IMR-90 (cell line): ENCODE measurements around the gene CCDC30. TPM values are rescaled to one million over a fixed set of nuclear protein-coding genes. Genes with fewer than 3 reads are reported as not detected.

ENCODE experiments used
- ATAC-seq: fragments of 200-7000 bp; cut with Tn5 transposase; 2 replicates; pipeline ENCODE4 v1.9.1; 2020; ENCODE audit warnings: low read depth, mild to moderate bottlenecking, moderate library complexity
- BruUV-seq: library from RNA; stranded (reverse); fragments of 400-500 nt; replicated peaks from 2 replicates; lab custom pipeline; 2021; lab: Mats Ljungman, UMichigan
- CTCF ChIA-PET: fragments of 300-600 bp; formaldehyde crosslinking; extraction: SDS; loops from one replicate; lab custom pipeline; 2021; ENCODE audit warnings: antibody characterized with exemption; lab: Yijun Ruan, JAX
- POLR2A ChIA-PET: fragments of 300-600 bp; sonication (Branson Sonifier 250); formaldehyde crosslinking; loops from one replicate; lab custom pipeline; 2022; ENCODE audit warnings: antibody characterized with exemption; ENCODE audit not compliant: unreplicated experiment; lab: Charles Lee
- DNase-seq: peaks from one replicate; pipeline ENCODE4 v3.0.0; 2013
- H2AFZ ChIP-seq: replicated peaks from 2 replicates; pipeline ENCODE3; 2013; ENCODE audit warnings: low read length, mild to moderate bottlenecking; ENCODE audit not compliant: poor library complexity
- H2AK5ac ChIP-seq: 2 replicates; pipeline ENCODE4 v1.6.1; 2013; ENCODE audit warnings: low read depth, low read length, inconsistent platforms
- H2AK9ac ChIP-seq: replicated peaks from 2 replicates; pipeline ENCODE3; 2013; ENCODE audit warnings: mild to moderate bottlenecking, low read depth, low read length, moderate library complexity; ENCODE audit not compliant: poor library complexity
- H2BK120ac ChIP-seq: 2 replicates; pipeline ENCODE4 v1.6.1; 2013; ENCODE audit warnings: low read depth, low read length, inconsistent platforms
- H2BK15ac ChIP-seq: 3 replicates; pipeline ENCODE4 v1.6.1; 2013; ENCODE audit warnings: low read depth, low read length, inconsistent platforms
- H2BK20ac ChIP-seq: 2 replicates; pipeline ENCODE4 v1.6.1; 2013; ENCODE audit warnings: low read depth, mild to moderate bottlenecking, inconsistent platforms, low read length, moderate library complexity
- H2BK5ac ChIP-seq: 2 replicates; pipeline ENCODE4 v1.6.1; 2013; ENCODE audit warnings: mild to moderate bottlenecking, low read depth, low read length, inconsistent platforms; ENCODE audit not compliant: poor library complexity, severe bottlenecking
- H3K14ac ChIP-seq: replicated peaks from 2 replicates; pipeline ENCODE4 v1.6.1; 2013; ENCODE audit warnings: low read depth, low read length, inconsistent platforms
- H3K18ac ChIP-seq: 2 replicates; pipeline ENCODE4 v1.6.1; 2013; ENCODE audit warnings: low read depth, low read length, control low read depth
- H3K23ac ChIP-seq: 2 replicates; pipeline ENCODE4 v1.6.1; 2013; ENCODE audit warnings: low read depth, low read length, inconsistent platforms
- H3K27ac ChIP-seq: 2 replicates; pipeline ENCODE4 v1.5.1; 2013; ENCODE audit warnings: mild to moderate bottlenecking, control low read depth, low read length; ENCODE audit not compliant: insufficient read depth
- H3K27me3 ChIP-seq: 2 replicates; pipeline ENCODE4 v1.6.1; 2013; ENCODE audit warnings: low read length; ENCODE audit not compliant: control insufficient read depth, insufficient read depth
- H3K36me3 ChIP-seq: 2 replicates; pipeline ENCODE4 v1.6.1; 2013; ENCODE audit warnings: low read length, mixed read lengths; ENCODE audit not compliant: control insufficient read depth, insufficient read depth
- H3K4ac ChIP-seq: 2 replicates; pipeline ENCODE4 v1.6.1; 2013; ENCODE audit warnings: low read depth, low read length, inconsistent platforms
- H3K4me1 ChIP-seq: 2 replicates; pipeline ENCODE4 v1.6.1; 2013; ENCODE audit warnings: low read length, mixed read lengths; ENCODE audit not compliant: control insufficient read depth, insufficient read depth
- H3K4me2 ChIP-seq: 2 replicates; pipeline ENCODE4 v1.6.1; 2013; ENCODE audit warnings: low read depth, mild to moderate bottlenecking, control low read depth, low read length, moderate library complexity
- H3K4me3 ChIP-seq: 2 replicates; pipeline ENCODE4 v1.5.1; 2013; ENCODE audit warnings: low read depth, mild to moderate bottlenecking, control low read depth, low read length, moderate library complexity; ENCODE audit not compliant: insufficient read depth
- H3K56ac ChIP-seq: 2 replicates; pipeline ENCODE4 v1.6.1; 2013; ENCODE audit warnings: low read length, inconsistent platforms; ENCODE audit not compliant: insufficient read depth; ENCODE audit errors: extremely low read depth
- H3K79me1 ChIP-seq, 2 experiments: 2 replicates each; pipeline ENCODE4 v1.6.1; 2013; ENCODE audit warnings: low read length in 2 of 2, inconsistent platforms in 1 of 2, low read depth in 1 of 2
- H3K9ac ChIP-seq: 2 replicates; pipeline ENCODE4 v1.6.1; 2013; ENCODE audit warnings: low read depth, low read length, control low read depth
- H3K9me1 ChIP-seq: 2 replicates; pipeline ENCODE4 v1.6.1; 2013; ENCODE audit warnings: low read length, inconsistent platforms; ENCODE audit not compliant: insufficient read depth
- H3K9me3 ChIP-seq: 2 replicates; pipeline ENCODE4 v1.6.1; 2013; ENCODE audit warnings: low read length; ENCODE audit not compliant: control insufficient read depth, insufficient read depth
- H4K20me1 ChIP-seq: 2 replicates; pipeline ENCODE4 v1.6.1; 2013; ENCODE audit warnings: low read length, inconsistent platforms; ENCODE audit not compliant: insufficient read depth
- H4K5ac ChIP-seq: 2 replicates; pipeline ENCODE4 v1.6.1; 2013; ENCODE audit warnings: mild to moderate bottlenecking, low read depth, low read length, control low read depth
- H4K8ac ChIP-seq, 2 experiments: 2 replicates each; pipeline ENCODE4 v1.6.1; 2013; ENCODE audit warnings: low read depth in 2 of 2, low read length in 2 of 2, control low read depth in 1 of 2, inconsistent platforms in 1 of 2
- H4K91ac ChIP-seq: 2 replicates; pipeline ENCODE4 v1.6.1; 2013; ENCODE audit warnings: low read depth, low read length, inconsistent platforms; ENCODE audit not compliant: insufficient read depth
- BHLHE40 ChIP-seq: fragments of 150-350 bp; IDR thresholded peaks from 2 replicates; pipeline ENCODE4 v1.6.1; 2016; ENCODE audit warnings: mild to moderate bottlenecking, low read depth, low read length
- CEBPB ChIP-seq: IDR thresholded peaks from 2 replicates; pipeline ENCODE4 v1.6.1; 2012; ENCODE audit warnings: low read depth, low read length, improper control_type of control experiment
- MAZ ChIP-seq: IDR thresholded peaks from 2 replicates; pipeline ENCODE4 v1.6.1; 2012; ENCODE audit warnings: low read depth, mild to moderate bottlenecking, low read length, improper control_type of control experiment, moderate library complexity, borderline replicate concordance
- WGBS, 2 experiments: methylation state at CpG; one replicate each; pipeline versions ENCODE4 v1.1.5 to v1.1.7; 2013; ENCODE audit warnings: missing lambda C conversion rate in 2 of 2; ENCODE audit not compliant: insufficient read length in 1 of 2; ENCODE audit errors: extremely low coverage in 2 of 2; 5-methylcytosine and 5-hydroxymethylcytosine counted together
- dilution Hi-C: fragments of 300-500 bp; cut with HindIII; formaldehyde crosslinking; loops from one replicate; pipeline ENCODE4 v1.14.3; 2018; ENCODE audit warnings: low sequenced_read_pairs; ENCODE audit not compliant: unreplicated experiment
- in situ Hi-C: fragments of 300-500 bp; cut with MboI; formaldehyde crosslinking; loops from 3 replicates; pipeline ENCODE4 v1.14.3; 2019; ENCODE audit warnings: low sequenced_read_pairs, inconsistent platforms, mixed read lengths
- intact Hi-C: fragments of 100-400 bp; cut with micrococcal nuclease; formaldehyde crosslinking; loops from 2 replicates; pipeline ENCODE4 v1.10.0; 2022
- polyA plus RNA-seq, 3 experiments: library from polyadenylated mRNA; depleted of rRNA; stranded (reverse); fragments of >200 nt; gene quantifications; 2 replicates each; pipeline ENCODE4 v1.2.3, GENCODE V29; 2012; ENCODE audit warnings: low replicate concordance in 1 of 3
- total RNA-seq: library from RNA; depleted of rRNA; stranded (reverse); fragments of >200 nt; gene quantifications from 2 replicates; pipeline ENCODE4 v1.2.3, GENCODE V29; 2012

Gene CCDC30
- total and polyA plus RNA-seq, 2 of the 4 experiments (the other 2 are of a cell fraction), result 0.14 to 0.18 TPM

DNA sequence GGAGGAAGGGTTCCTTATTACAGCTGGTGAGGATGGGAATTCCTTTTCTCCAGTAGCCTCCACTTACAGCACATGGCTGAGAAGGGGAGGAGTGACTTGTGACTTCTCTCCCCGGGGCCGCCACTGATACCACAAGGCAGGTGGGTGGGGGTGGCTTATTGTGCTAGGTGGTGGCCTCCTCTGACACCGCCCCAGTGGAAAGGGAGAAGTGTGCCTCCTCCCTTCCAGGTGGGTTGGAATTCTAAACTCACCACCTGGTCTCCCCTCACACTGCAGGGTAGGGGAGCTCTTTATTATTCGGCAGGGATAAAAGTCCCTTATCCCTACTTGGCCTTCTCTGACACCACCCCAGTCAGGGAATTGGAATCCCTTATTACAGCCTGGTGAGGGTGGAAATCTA lies 89.5 kb downstream of the CCDC30 start:
- Histone ChIP-seq H3K9me1 (no peaks in the 10 kb centered on the region), H2AK5ac (no peak overlapping the region), H2AK9ac (no peak overlapping the region), H2AFZ (no peak overlapping the region), H3K9me3 (no peaks in the 10 kb centered on the region), H2BK5ac (no peak overlapping the region), H3K56ac (no peak overlapping the region), H3K27me3 (no peaks in the 10 kb centered on the region), H4K8ac (no peak overlapping the region), H3K18ac (no peak overlapping the region), H3K27ac (no peak overlapping the region), H3K14ac (no peak overlapping the region), H4K20me1 (no peaks in the 10 kb centered on the region), H2BK15ac (no peak overlapping the region), H3K4me3 (no peak overlapping the region), H4K5ac (no peak overlapping the region), H3K4ac (no peak overlapping the region), H3K23ac (no peak overlapping the region), H2BK120ac (no peak overlapping the region), H3K36me3 (no peaks in the 10 kb centered on the region), H3K4me1 (no peaks in the 10 kb centered on the region), H3K79me1 (no peaks in the 10 kb centered on the region), H2BK20ac (no peak overlapping the region), H3K4me2 (no peak overlapping the region), H3K9ac (no peak overlapping the region), H4K91ac (no peak overlapping the region)
- dilution Hi-C loops (no loop called here), intact Hi-C loops (no loop called here), in situ Hi-C loops (no loop called here)
- no peak for TF ChIP-seq CEBPB
- TF ChIP-seq MAZ, result no peak
- no peak for TF ChIP-seq BHLHE40
- no peak for ATAC-seq
- ChIA-PET CTCF (no interaction called here), POLR2A (no interaction called here)
- DNase-seq, result no peak
- BruUV-seq, result no TSS peak
- WGBS, 2 experiments, result no CpG with 5 or more reads among the region's 4 CpGs
